Neuronal stem cell (in vitro differentiated cells): ENCODE results near the gene MYLIP.

Experiments used
- DNase-seq: peaks from one replicate; pipeline ENCODE4 v3.0.0-alpha.2; 2013; ENCODE audit warnings: low spot score
- H2AFZ ChIP-seq: one replicate; pipeline ENCODE4 v1.6.1; 2013; ENCODE audit warnings: mild to moderate bottlenecking, low read length, inconsistent platforms
- H2AK5ac ChIP-seq: 2 replicates; pipeline ENCODE4 v1.6.1; 2013; ENCODE audit warnings: low read depth, mild to moderate bottlenecking, inconsistent platforms, low read length, moderate library complexity, mixed read lengths
- H2BK120ac ChIP-seq: 2 replicates; pipeline ENCODE4 v1.6.1; 2013; ENCODE audit warnings: low read depth, mild to moderate bottlenecking, inconsistent platforms, low read length, moderate library complexity, mixed read lengths
- H2BK12ac ChIP-seq: one replicate; pipeline ENCODE4 v1.6.1; 2013; ENCODE audit warnings: low read length, inconsistent platforms
- H2BK15ac ChIP-seq: 2 replicates; pipeline ENCODE4 v1.6.1; 2013; ENCODE audit warnings: mild to moderate bottlenecking, low read length, inconsistent platforms, mixed read lengths
- H2BK5ac ChIP-seq: one replicate; pipeline ENCODE4 v1.6.1; 2013; ENCODE audit warnings: inconsistent platforms, mild to moderate bottlenecking, low read length, moderate library complexity
- H3K14ac ChIP-seq: one replicate; pipeline ENCODE4 v1.6.1; 2013; ENCODE audit warnings: low read length, inconsistent platforms
- H3K18ac ChIP-seq: 2 replicates; pipeline ENCODE4 v1.6.1; 2013; ENCODE audit warnings: low read length, inconsistent platforms
- H3K23ac ChIP-seq: 2 replicates; pipeline ENCODE4 v1.6.1; 2013; ENCODE audit warnings: low read depth, mild to moderate bottlenecking, mixed read lengths, low read length, inconsistent platforms; ENCODE audit not compliant: poor library complexity
- H3K27ac ChIP-seq: replicated peaks from 3 replicates; pipeline ENCODE4 v1.5.1; 2013; ENCODE audit warnings: low read length, inconsistent platforms
- H3K27me3 ChIP-seq, 3 experiments: 2 replicates each; pipeline ENCODE4 v1.6.1; 2013; ENCODE audit warnings: low read length in 3 of 3, mild to moderate bottlenecking in 2 of 3, inconsistent platforms in 1 of 3, low read depth in 1 of 3, mixed read lengths in 1 of 3, moderate library complexity in 1 of 3; ENCODE audit not compliant: control insufficient read depth in 3 of 3, insufficient read depth in 3 of 3
- H3K36me3 ChIP-seq, 2 donors: replicated peaks in 1 of 2; 2 replicates each; pipeline ENCODE4 v1.6.1; 2013; ENCODE audit warnings: low read length in 2 of 2; ENCODE audit not compliant: control insufficient read depth in 2 of 2, insufficient read depth in 2 of 2
- H3K4ac ChIP-seq: 2 replicates; pipeline ENCODE4 v1.6.1; 2013; ENCODE audit warnings: inconsistent platforms, mild to moderate bottlenecking, low read length, moderate library complexity
- H3K4me1 ChIP-seq, 2 donors: 1 replicate in 1 of 2; 2 replicates in 1 of 2; pipeline ENCODE4 v1.6.1; 2013; ENCODE audit warnings: low read length in 2 of 2, low read depth in 1 of 2; ENCODE audit not compliant: control insufficient read depth in 2 of 2, insufficient read depth in 1 of 2
- H3K4me2 ChIP-seq: one replicate; pipeline ENCODE4 v1.6.1; 2013; ENCODE audit warnings: mild to moderate bottlenecking, low read length, inconsistent platforms; ENCODE audit not compliant: insufficient read depth, poor library complexity, severe bottlenecking
- H3K4me3 ChIP-seq, 2 donors: 2 replicates each; pipeline ENCODE4 v1.5.1; 2013; ENCODE audit warnings: low read length in 2 of 2, mild to moderate bottlenecking in 2 of 2, inconsistent platforms in 1 of 2, moderate library complexity in 1 of 2
- H3K79me1 ChIP-seq: one replicate; pipeline ENCODE4 v1.6.1; 2013; ENCODE audit warnings: low read depth, mild to moderate bottlenecking, inconsistent platforms, low read length, moderate library complexity
- H3K9ac ChIP-seq: one replicate; pipeline ENCODE4 v1.6.1; 2013; ENCODE audit warnings: mild to moderate bottlenecking, low read depth, low read length, inconsistent platforms; ENCODE audit not compliant: poor library complexity
- H3K9me3 ChIP-seq, 2 donors: replicated peaks in 1 of 2; 2 replicates each; pipeline versions ENCODE3 to v1.6.1; 2013; ENCODE audit warnings: low read length in 2 of 2, mild to moderate bottlenecking in 2 of 2, inconsistent platforms in 1 of 2, low read depth in 1 of 2, mixed read lengths in 1 of 2, moderate library complexity in 1 of 2; ENCODE audit not compliant: control insufficient read depth in 2 of 2, insufficient read depth in 1 of 2
- H4K8ac ChIP-seq: one replicate; pipeline ENCODE4 v1.6.1; 2013; ENCODE audit warnings: low read depth, mild to moderate bottlenecking, inconsistent platforms, low read length, moderate library complexity
- H4K91ac ChIP-seq: one replicate; pipeline ENCODE4 v1.6.1; 2013; ENCODE audit warnings: low read length, low read depth, mild to moderate bottlenecking, inconsistent platforms; ENCODE audit not compliant: poor library complexity
- WGBS, 2 donors: extraction: QIAGEN DNeasy Blood & Tissue Kit; methylation state at CpG; one replicate each; pipeline ENCODE4 v1.1.7; 2013; ENCODE audit warnings: missing lambda C conversion rate in 2 of 2, mixed read lengths in 1 of 2; ENCODE audit not compliant: insufficient read length in 2 of 2, insufficient replicate concordance in 1 of 2; ENCODE audit errors: extremely low coverage in 2 of 2; 5-methylcytosine and 5-hydroxymethylcytosine counted together

Gene MYLIP

DNA sequence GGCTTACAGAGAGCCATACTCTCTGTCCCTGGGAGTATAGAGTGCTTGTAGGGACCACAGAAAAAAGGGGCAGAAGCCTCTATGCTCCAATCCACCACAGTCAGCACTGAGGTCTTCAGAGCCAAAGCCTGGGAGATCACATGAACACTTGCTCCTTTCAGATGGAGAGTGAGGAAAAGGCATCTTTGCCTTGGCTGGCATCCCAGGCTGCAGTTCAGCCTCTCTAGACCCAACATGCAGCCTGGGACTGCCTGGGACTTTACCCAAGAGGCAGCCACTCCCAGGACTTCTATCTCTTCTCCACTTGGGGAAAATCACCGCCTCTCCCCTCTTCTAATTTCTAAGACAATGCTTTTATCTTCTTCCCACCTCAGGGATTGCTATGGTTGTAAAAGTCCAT, 46.5 kb upstream of the MYLIP start:
- H3K4ac ChIP-seq = no peak overlapping the region
- H2AK5ac ChIP-seq = no peak overlapping the region
- no peak overlapping the region for H2BK15ac ChIP-seq
- no peak overlapping the region for H4K91ac ChIP-seq
- H3K27ac ChIP-seq = no peak overlapping the region
- H3K36me3 ChIP-seq = no peaks in the 10 kb centered on the region
- no peak overlapping the region for H2BK12ac ChIP-seq
- no peak overlapping the region for H2AFZ ChIP-seq
- H3K4me1 ChIP-seq = no peaks in the 10 kb centered on the region
- H3K18ac ChIP-seq = no peak overlapping the region
- H3K4me2 ChIP-seq = no peak overlapping the region
- no peak overlapping the region for H2BK5ac ChIP-seq
- WGBS, 2 donors = no CpG with 5 or more reads among the region's 1 CpG
- no peak overlapping the region for H3K9ac ChIP-seq
- no peaks in the 10 kb centered on the region for H3K9me3 ChIP-seq
- H3K27me3 ChIP-seq = peaks cover 0 to 6% (median 0%) of the 10 kb centered on the region in 3 experiments
- no peak for DNase-seq
- H3K23ac ChIP-seq = no peak overlapping the region
- no peaks in the 10 kb centered on the region for H3K79me1 ChIP-seq
- no peak overlapping the region for H3K14ac ChIP-seq
- no peak overlapping the region for H2BK120ac ChIP-seq
- H4K8ac ChIP-seq = no peak overlapping the region
- H3K4me3 ChIP-seq = no peak overlapping the region

DNA sequence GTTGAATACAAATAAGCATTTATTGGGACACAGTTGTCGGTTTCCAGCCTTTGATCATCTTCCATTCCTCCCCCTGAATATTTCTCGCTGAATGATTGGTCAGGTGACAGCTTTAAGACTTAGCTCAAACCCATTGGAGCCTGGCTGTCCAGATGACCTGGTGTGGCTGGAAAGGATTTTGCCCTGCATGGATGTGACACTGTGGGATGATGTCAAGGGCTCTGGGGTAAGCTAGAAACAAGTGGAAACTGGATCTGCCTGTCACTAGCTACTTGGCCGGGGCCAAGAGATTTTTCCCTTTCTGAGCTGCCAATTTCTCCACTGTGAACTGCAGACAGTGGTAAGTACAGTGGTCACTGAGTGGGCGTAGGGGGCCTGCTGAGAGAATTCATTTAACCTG, 41.9 kb upstream of the MYLIP start:
- Histone ChIP-seq H3K23ac (no peak overlapping the region), H3K27me3 (no peaks in the 10 kb centered on the region), H2BK5ac (no peak overlapping the region), H2BK12ac (no peak overlapping the region), H3K4me1 (no peaks in the 10 kb centered on the region), H2BK120ac (no peak overlapping the region), H3K4me2 (no peak overlapping the region), H4K8ac (no peak overlapping the region), H3K4me3 (no peak overlapping the region), H2AFZ (no peak overlapping the region), H2BK15ac (no peak overlapping the region), H3K9me3 (no peaks in the 10 kb centered on the region), H3K4ac (no peak overlapping the region), H3K36me3 (no peaks in the 10 kb centered on the region), H3K9ac (no peak overlapping the region), H3K18ac (no peak overlapping the region), H3K79me1 (no peaks in the 10 kb centered on the region), H3K14ac (no peak overlapping the region), H3K27ac (no peak overlapping the region), H4K91ac (no peak overlapping the region), H2AK5ac (no peak overlapping the region)
- WGBS, 2 donors = no CpG with 5 or more reads among the region's 4 CpGs
- DNase-seq = no peak

DNA sequence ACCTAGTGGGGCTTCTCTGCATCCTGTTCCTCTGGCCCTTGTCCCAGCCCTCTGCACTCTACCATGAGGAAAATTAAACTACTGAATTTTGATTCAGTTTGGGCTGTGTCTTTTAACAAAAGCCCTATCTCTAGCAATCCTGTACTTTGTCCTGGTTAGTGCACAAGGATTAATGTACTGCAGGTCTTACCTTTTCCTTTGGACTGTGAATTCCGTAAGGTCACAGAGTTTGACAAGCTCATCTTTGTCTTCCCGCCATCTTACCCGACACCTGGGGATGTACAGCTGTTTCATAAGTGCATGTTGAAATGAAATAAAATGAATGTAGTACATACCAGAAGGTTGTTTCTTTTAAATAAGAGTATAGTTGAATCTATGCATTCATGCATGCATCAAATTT, 41.5 kb upstream of the MYLIP start:
- H3K4ac ChIP-seq = no peak overlapping the region
- no peak overlapping the region for H2AFZ ChIP-seq
- H2BK5ac ChIP-seq = no peak overlapping the region
- H4K8ac ChIP-seq = no peak overlapping the region
- H2BK12ac ChIP-seq = no peak overlapping the region
- H2AK5ac ChIP-seq = no peak overlapping the region
- no peaks in the 10 kb centered on the region for H3K36me3 ChIP-seq
- no peak overlapping the region for H4K91ac ChIP-seq
- H3K9me3 ChIP-seq = no peaks in the 10 kb centered on the region
- no peaks in the 10 kb centered on the region for H3K27me3 ChIP-seq
- H3K9ac ChIP-seq = no peak overlapping the region
- no peaks in the 10 kb centered on the region for H3K79me1 ChIP-seq
- no peak overlapping the region for H3K14ac ChIP-seq
- no peak overlapping the region for H2BK120ac ChIP-seq
- no peak overlapping the region for H3K4me2 ChIP-seq
- no peak overlapping the region for H3K18ac ChIP-seq
- no peak for DNase-seq
- H3K4me1 ChIP-seq = no peaks in the 10 kb centered on the region
- no peak overlapping the region for H3K23ac ChIP-seq
- WGBS, 2 donors = no CpG with 5 or more reads among the region's 3 CpGs
- no peak overlapping the region for H3K27ac ChIP-seq
- H3K4me3 ChIP-seq = no peak overlapping the region
- H2BK15ac ChIP-seq = no peak overlapping the region

DNA sequence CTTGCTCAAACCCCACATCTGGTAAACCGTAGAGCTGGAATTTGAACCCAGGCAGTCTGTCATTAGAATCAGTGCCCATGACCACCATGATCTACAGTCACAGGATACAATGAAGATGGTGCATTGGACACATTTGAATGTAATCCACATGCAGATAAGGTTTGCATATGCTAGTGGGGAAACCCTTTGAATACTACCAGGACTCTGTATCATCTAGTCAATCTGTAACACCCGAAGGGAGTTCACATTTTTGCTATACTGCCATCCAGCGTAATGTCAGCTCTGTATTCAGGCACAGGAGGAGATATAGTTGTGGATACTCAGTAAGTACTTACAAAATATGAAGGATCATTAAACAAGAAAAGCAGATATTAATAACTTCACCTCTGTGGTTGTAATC, 40.5 kb upstream of the MYLIP start:
- H3K36me3 ChIP-seq = no peaks in the 10 kb centered on the region
- H3K4ac ChIP-seq = no peak overlapping the region
- no peak overlapping the region for H2AK5ac ChIP-seq
- no peak overlapping the region for H4K8ac ChIP-seq
- no peak overlapping the region for H2AFZ ChIP-seq
- no peak overlapping the region for H3K14ac ChIP-seq
- no peaks in the 10 kb centered on the region for H3K79me1 ChIP-seq
- no peak overlapping the region for H3K23ac ChIP-seq
- no peak overlapping the region for H4K91ac ChIP-seq
- H3K4me2 ChIP-seq = no peak overlapping the region
- no peak overlapping the region for H2BK12ac ChIP-seq
- no peak overlapping the region for H3K18ac ChIP-seq
- no peaks in the 10 kb centered on the region for H3K4me1 ChIP-seq
- H3K4me3 ChIP-seq = no peak overlapping the region
- no peak overlapping the region for H2BK120ac ChIP-seq
- H2BK5ac ChIP-seq = no peak overlapping the region
- WGBS, 2 donors = no CpG with 5 or more reads among the region's 3 CpGs
- H3K27me3 ChIP-seq = no peaks in the 10 kb centered on the region
- DNase-seq = no peak
- no peak overlapping the region for H2BK15ac ChIP-seq
- no peaks in the 10 kb centered on the region for H3K9me3 ChIP-seq
- H3K27ac ChIP-seq = no peak overlapping the region
- H3K9ac ChIP-seq = no peak overlapping the region
